ENCODE measurements around the gene SHANK2.

Gene SHANK2

DNA sequence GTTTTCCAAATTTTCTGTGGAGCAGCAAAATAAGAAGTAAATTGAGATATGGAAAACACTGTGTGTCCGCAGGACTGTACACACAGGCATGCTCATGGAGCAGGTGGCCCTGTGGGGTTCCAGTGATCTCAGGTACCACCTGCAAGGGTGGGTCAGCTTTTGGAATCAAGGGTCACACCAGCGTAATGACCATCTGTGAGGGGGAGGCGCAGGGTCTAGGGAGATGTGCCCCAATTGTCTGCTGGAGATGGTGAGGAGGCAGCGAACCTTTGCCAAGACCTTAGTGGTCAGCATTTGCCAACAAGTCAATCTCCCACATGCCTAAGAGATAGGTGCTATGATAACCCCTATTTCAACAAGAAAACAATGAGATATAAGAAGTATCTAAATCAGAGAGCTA lies 49.4 kb downstream of the SHANK2 start:
- no peak for DNase-seq

DNA sequence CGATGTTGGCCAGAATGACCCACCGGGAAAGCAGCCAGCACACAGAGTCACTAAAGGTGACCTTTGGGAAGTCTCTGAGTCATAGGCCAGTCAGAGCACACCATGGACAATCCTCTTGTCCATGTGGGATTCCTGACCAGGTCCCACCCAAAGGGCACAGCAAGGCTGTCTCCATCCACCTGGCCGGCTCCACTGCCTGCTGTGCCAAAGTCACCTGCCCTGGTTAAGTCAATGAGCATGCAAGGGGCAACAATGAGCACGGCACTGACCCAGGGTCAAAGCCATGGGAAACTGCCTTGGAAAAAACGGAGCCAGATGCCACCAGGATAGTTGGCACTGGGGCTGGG lies 49.8 kb downstream of the SHANK2 start:
- DNase-seq: no peak
